Activated CD8-positive, alpha-beta T cell treated with anti-CD3 and anti-CD28 coated beads for 36 hours (primary cell): ENCODE data around the gene ORM2. TPM values are rescaled to one million over a fixed set of nuclear protein-coding genes. Genes with fewer than 3 reads are reported as not detected.
A peak's percentile ranks its signal among the peaks of the same experiment; 100 is the strongest.

ENCODE experiments used
- ATAC-seq: fragments of 200-7000 bp; cut with Tn5 transposase; one replicate; pipeline ENCODE4 v1.10.0; 2021; ENCODE audit warnings: mild to moderate bottlenecking, moderate library complexity
- CTCF ChIA-PET: fragments of 350-600 bp; sonication (Branson Sonifier 250); formaldehyde crosslinking; loops from one replicate; lab custom pipeline; 2021; ENCODE audit warnings: antibody characterized with exemption; lab: Charles Lee
- POLR2A ChIA-PET: fragments of 350-600 bp; sonication (Branson Sonifier 250); formaldehyde crosslinking; loops from one replicate; lab custom pipeline; 2021; ENCODE audit warnings: antibody characterized with exemption; lab: Charles Lee
- DNase-seq: peaks from one replicate; pipeline ENCODE4 v3.0.0-alpha.2; 2020
- H3K27ac Mint-ChIP-seq: one replicate; pipeline ENCODE4 v1.8.0; 2021; ENCODE audit warnings: mild to moderate bottlenecking, mixed read lengths
- H3K27me3 Mint-ChIP-seq: one replicate; pipeline ENCODE4 v1.8.0; 2021; ENCODE audit warnings: mixed read lengths
- H3K36me3 Mint-ChIP-seq: one replicate; pipeline ENCODE4 v1.8.0; 2021; ENCODE audit warnings: low read depth, mixed read lengths
- H3K4me1 Mint-ChIP-seq: one replicate; pipeline ENCODE4 v1.8.0; 2021; ENCODE audit warnings: low read depth, mixed read lengths
- H3K4me3 Mint-ChIP-seq: one replicate; pipeline ENCODE4 v1.8.0; 2021; ENCODE audit warnings: mild to moderate bottlenecking, moderate library complexity, mixed read lengths
- H3K9me3 Mint-ChIP-seq: one replicate; pipeline ENCODE4 v1.8.0; 2021; ENCODE audit warnings: mixed read lengths
- intact Hi-C: fragments of 100-400 bp; cut with micrococcal nuclease; formaldehyde crosslinking; loops from one replicate; pipeline ENCODE4 v1.10.0; 2022
- total RNA-seq, 2 experiments: library from RNA; stranded (reverse); gene quantifications; one replicate each; pipeline ENCODE4 v1.2.3, GENCODE V29; 2021
- TF ChIP-seq, protein P1 (sequence below): fragments of 200-600 bp; IDR thresholded peaks from one replicate; pipeline ENCODE4 v1.8.0; 2022; ENCODE audit warnings: antibody characterized with exemption, mild to moderate bottlenecking

ORM2 gene
- total RNA-seq, 2 experiments from 2014 or later: not detected

DNA sequence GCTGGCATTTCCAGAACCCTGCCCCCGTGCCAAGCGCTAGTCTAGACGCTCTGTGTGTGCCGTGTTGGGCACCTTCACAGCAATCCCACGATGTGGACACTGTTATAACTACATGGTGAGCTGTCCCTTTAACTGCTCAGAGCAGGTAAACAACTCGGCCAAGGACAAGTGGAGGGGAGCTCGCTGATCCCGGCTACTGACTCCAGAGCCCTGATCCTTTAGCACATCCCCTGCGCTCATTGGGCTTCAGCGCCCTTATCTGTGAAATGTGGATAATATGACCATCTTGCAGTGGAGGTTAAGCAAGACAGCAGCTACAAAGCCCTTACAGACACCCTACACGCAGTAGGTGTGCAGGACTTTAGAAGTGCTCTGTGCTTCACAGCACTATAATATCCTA lies 16.5 kb downstream of the ORM2 start:
- Mint-ChIP-seq H3K27me3 (no peaks in the 10 kb centered on the region), H3K9me3 (no peaks in the 10 kb centered on the region), H3K36me3 (peaks cover 91% of the 10 kb centered on the region), H3K4me3 (no peak overlapping the region), H3K4me1 (peaks cover 57% of the 10 kb centered on the region), H3K27ac (peak overlapping the region; percentile 83)
- DNase-seq: no peak
- intact Hi-C loops: no loop called here
- no peak for ATAC-seq
- TF ChIP-seq, protein P1, sequence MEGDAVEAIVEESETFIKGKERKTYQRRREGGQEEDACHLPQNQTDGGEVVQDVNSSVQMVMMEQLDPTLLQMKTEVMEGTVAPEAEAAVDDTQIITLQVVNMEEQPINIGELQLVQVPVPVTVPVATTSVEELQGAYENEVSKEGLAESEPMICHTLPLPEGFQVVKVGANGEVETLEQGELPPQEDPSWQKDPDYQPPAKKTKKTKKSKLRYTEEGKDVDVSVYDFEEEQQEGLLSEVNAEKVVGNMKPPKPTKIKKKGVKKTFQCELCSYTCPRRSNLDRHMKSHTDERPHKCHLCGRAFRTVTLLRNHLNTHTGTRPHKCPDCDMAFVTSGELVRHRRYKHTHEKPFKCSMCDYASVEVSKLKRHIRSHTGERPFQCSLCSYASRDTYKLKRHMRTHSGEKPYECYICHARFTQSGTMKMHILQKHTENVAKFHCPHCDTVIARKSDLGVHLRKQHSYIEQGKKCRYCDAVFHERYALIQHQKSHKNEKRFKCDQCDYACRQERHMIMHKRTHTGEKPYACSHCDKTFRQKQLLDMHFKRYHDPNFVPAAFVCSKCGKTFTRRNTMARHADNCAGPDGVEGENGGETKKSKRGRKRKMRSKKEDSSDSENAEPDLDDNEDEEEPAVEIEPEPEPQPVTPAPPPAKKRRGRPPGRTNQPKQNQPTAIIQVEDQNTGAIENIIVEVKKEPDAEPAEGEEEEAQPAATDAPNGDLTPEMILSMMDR: no peak
- ChIA-PET POLR2A (interaction anchor here (1.2 to 18.4 kb wide), 4 partner anchors 10 to 38 kb away, joined by 3 to 277 read pairs (median 6); partner anchors contain the start of gene AKNA), CTCF (no interaction called here)

DNA sequence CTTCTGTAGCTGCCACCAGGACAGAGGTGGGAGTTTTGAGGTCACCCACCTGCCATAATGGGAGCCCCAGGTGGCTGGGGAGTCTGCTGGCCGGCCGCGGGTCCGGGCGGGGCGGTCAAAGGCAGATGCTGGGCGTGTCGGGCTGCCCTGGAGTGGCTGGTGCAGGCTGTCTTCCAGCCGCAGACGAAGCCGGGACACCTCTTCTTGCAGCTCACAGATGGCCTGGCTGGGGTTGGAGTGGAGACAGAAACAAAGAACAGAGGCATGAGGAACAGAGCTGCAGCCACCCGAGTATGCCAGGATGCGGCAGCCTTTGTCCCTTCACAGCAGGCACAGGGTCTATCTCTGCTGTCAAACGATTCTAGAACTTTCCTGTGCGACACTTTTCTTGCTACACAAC lies 18.0 kb downstream of the ORM2 start:
- DNase-seq: no peak
- Mint-ChIP-seq H3K9me3 (no peaks in the 10 kb centered on the region), H3K27ac (peak overlapping the region; percentile 100), H3K4me1 (peaks cover 64% of the 10 kb centered on the region), H3K4me3 (peak overlapping the region; percentile 66), H3K36me3 (peaks cover 88% of the 10 kb centered on the region), H3K27me3 (no peaks in the 10 kb centered on the region)
- ChIA-PET CTCF (interaction anchor here (1.8 kb wide), 1 partner anchor 9 kb away, joined by 7 read pairs; no protein-coding TSS in a partner anchor), POLR2A (interaction anchor here (0.7 to 18.4 kb wide), 5 partner anchors 9 to 37 kb away, joined by 3 to 277 read pairs (median 4); partner anchors contain the start of gene AKNA)
- no peak for ATAC-seq
- TF ChIP-seq, protein P1: no peak
- intact Hi-C loops: loop anchor here (2.0 kb wide), 1 partner anchor 37 kb away; no protein-coding TSS in a partner anchor

DNA sequence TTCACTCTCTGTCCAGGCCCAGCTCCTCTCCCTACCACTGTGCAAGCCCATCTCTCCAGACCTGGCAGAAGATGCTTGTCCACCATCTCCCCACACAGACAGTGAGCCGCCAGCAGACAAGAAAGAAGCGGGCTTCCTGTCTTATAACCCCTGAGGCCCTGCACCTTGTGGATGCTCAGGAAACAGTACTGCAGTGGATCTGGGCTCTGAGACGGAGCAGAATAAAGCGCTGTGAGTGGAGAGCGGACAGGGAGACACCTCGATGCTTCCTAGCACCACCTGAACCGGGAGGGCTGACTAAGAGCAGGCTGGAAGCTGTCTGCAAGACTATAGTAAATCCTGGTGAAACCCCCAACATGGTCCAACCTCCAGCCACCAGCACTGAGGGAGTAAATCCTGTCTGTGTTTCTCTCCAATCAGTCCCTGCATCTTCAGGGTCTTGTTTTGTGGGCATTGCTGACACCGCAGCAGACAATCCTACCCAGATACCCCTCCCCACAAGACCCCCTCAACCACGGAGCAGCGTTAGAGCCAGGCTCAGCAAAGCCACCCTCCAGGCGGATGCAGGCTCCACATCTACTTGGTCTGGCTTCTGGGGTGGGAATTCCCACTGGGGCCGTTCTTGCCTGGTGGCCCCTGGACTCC lies 18.7 kb downstream of the ORM2 start:
- CTCF ChIA-PET: interaction anchor here (1.8 to 2.1 kb wide), 2 partner anchors 10 to 37 kb away, joined by 7 to 11 read pairs; no protein-coding TSS in a partner anchor
- POLR2A ChIA-PET: interaction anchor here (1.4 to 18.4 kb wide), 4 partner anchors 10 to 36 kb away, joined by 3 to 277 read pairs (median 18); partner anchors contain the start of gene AKNA
- H3K27me3 Mint-ChIP-seq: no peaks in the 10 kb centered on the region
- peak overlapping the region; percentile 100 for H3K27ac Mint-ChIP-seq
- no peak for ATAC-seq
- H3K4me1 Mint-ChIP-seq: peaks cover 68% of the 10 kb centered on the region
- intact Hi-C loops: loop anchor here (2.0 kb wide), 1 partner anchor 36 kb away; no protein-coding TSS in a partner anchor
- H3K36me3 Mint-ChIP-seq: peaks cover 85% of the 10 kb centered on the region
- H3K9me3 Mint-ChIP-seq: no peaks in the 10 kb centered on the region
- TF ChIP-seq, protein P1: no peak
- no peak for DNase-seq
- H3K4me3 Mint-ChIP-seq: peak overlapping the region; percentile 66

DNA sequence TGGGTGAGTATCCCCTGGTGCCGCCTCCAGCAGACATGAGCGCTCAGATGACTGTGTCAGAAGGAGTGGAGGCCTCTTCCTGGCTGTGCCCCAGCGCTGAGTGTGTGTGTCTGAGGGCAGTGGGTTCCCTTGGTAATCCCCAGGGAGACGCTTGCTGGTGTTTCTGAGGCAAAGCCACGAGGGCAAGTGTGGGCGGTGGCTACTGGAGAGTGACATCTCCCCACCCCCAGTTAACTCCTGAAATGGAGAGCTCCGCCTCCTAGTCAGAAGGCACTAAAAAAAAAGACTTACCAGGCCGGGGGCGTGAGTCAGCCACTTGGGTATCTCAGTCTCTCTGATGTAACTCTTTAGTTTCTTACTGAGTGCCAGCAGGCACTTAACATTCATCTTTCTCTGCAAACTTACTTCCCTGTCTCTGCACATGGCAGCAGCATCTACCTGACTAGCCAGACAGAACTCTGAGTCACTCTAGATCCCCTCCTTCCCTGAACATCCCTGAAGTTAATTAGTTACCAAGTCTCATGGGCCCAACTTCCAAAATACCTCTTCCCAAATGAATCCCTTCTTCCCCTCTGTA lies 19.3 kb downstream of the ORM2 start:
- peaks cover 66% of the 10 kb centered on the region for H3K4me1 Mint-ChIP-seq
- H3K9me3 Mint-ChIP-seq: no peaks in the 10 kb centered on the region
- CTCF ChIA-PET: interaction anchor here (1.9 to 2.1 kb wide), 2 partner anchors 10 to 36 kb away, joined by 10 to 11 read pairs; no protein-coding TSS in a partner anchor
- H3K27me3 Mint-ChIP-seq: no peaks in the 10 kb centered on the region
- POLR2A ChIA-PET: interaction anchor here (1.2 to 18.4 kb wide), 6 partner anchors 9 to 48 kb away, joined by 3 to 277 read pairs (median 6); partner anchors contain the start of gene AKNA
- ATAC-seq (peak; percentile 89), DNase-seq (peak; percentile 99)
- peak overlapping the region; percentile 66 for H3K4me3 Mint-ChIP-seq
- peak overlapping the region; percentile 100 for H3K27ac Mint-ChIP-seq
- intact Hi-C loops: loop anchor here (2.0 kb wide), 1 partner anchor 36 kb away; no protein-coding TSS in a partner anchor
- peaks cover 84% of the 10 kb centered on the region for H3K36me3 Mint-ChIP-seq
- TF ChIP-seq, protein P1: no peak
